IPS-15b (cell line): Measurements from ENCODE around the gene TBC1D8.

ENCODE experiments used
- H3K27me3 ChIP-seq: one replicate; pipeline ENCODE4 v1.6.1; 2013; ENCODE audit warnings: low read length; ENCODE audit not compliant: control insufficient read depth, insufficient read depth
- H3K36me3 ChIP-seq: one replicate; pipeline ENCODE4 v1.6.1; 2013; ENCODE audit warnings: low read length; ENCODE audit not compliant: control insufficient read depth, insufficient read depth
- H3K4me1 ChIP-seq: one replicate; pipeline ENCODE4 v1.6.1; 2013; ENCODE audit warnings: mild to moderate bottlenecking, low read length; ENCODE audit not compliant: control insufficient read depth, insufficient read depth
- H3K4me3 ChIP-seq: one replicate; pipeline ENCODE4 v1.5.1; 2013; ENCODE audit warnings: low read depth, low read length
- H3K9ac ChIP-seq: one replicate; pipeline ENCODE4 v1.6.1; 2013; ENCODE audit warnings: low read depth, mild to moderate bottlenecking, low read length
- H3K9me3 ChIP-seq: one replicate; pipeline ENCODE4 v1.6.1; 2013; ENCODE audit warnings: mild to moderate bottlenecking, low read length; ENCODE audit not compliant: control insufficient read depth, insufficient read depth

Gene TBC1D8

GRCh38 chr2:100960688-100961087 is 190.5 kb downstream of the TBC1D8 start:
- no peak overlapping the region for H3K4me3 ChIP-seq
- no peaks in the 10 kb centered on the region for H3K9me3 ChIP-seq
- no peak overlapping the region for H3K9ac ChIP-seq
- H3K4me1 ChIP-seq = no peaks in the 10 kb centered on the region
- no peaks in the 10 kb centered on the region for H3K36me3 ChIP-seq
- no peaks in the 10 kb centered on the region for H3K27me3 ChIP-seq

GRCh38 chr2:100959225-100959880 is 191.8 kb downstream of the TBC1D8 start:
- no peaks in the 10 kb centered on the region for H3K36me3 ChIP-seq
- no peak overlapping the region for H3K4me3 ChIP-seq
- H3K4me1 ChIP-seq = no peaks in the 10 kb centered on the region
- no peaks in the 10 kb centered on the region for H3K9me3 ChIP-seq
- no peak overlapping the region for H3K9ac ChIP-seq
- H3K27me3 ChIP-seq = no peaks in the 10 kb centered on the region

- Histone ChIP-seq H3K36me3 (no peaks in the 10 kb centered on the region), H3K4me3 (no peak overlapping the region), H3K27me3 (no peaks in the 10 kb centered on the region), H3K9ac (no peak overlapping the region), H3K9me3 (no peaks in the 10 kb centered on the region), H3K4me1 (no peaks in the 10 kb centered on the region)
These were observed 193.1 kb downstream of the TBC1D8 start for GRCh38 chr2:100957996-100958653.
